Thyroid gland (tissue), 4 donors: Measurements from ENCODE around the gene TAF13. TPM values are rescaled to one million over a fixed set of nuclear protein-coding genes. Genes with fewer than 3 reads are reported as not detected.
A peak's percentile ranks its signal among the peaks of the same experiment; 100 is the strongest.

Experiments used
- DNase-seq, 2 donors: peaks; one replicate each; pipeline ENCODE4 v3.0.0-alpha.2; 2019
- H3K27ac ChIP-seq, 3 donors: fragments of 200-600 bp; sonication (generic); 1 replicate in 2 of 3; 2 replicates in 1 of 3; pipeline ENCODE4 v1.5.1; 2016 to 2019; ENCODE audit warnings: mild to moderate bottlenecking in 1 of 3, moderate library complexity in 1 of 3
- H3K27me3 ChIP-seq: fragments of 200-600 bp; sonication (generic); one replicate; pipeline ENCODE4 v1.5.1; 2019
- H3K36me3 ChIP-seq, 2 donors: fragments of 200-600 bp; sonication (generic); one replicate each; pipeline ENCODE4 v1.5.1; 2016 to 2019
- H3K4me1 ChIP-seq, 2 donors: fragments of 200-600 bp; sonication (generic); one replicate each; pipeline ENCODE4 v1.5.1; 2017 to 2019
- H3K4me3 ChIP-seq, 3 donors: fragments of 200-600 bp; sonication (generic); replicated peaks in 1 of 3; 1 replicate in 2 of 3; 2 replicates in 1 of 3; pipeline ENCODE4 v1.5.1; 2016; ENCODE audit warnings: mild to moderate bottlenecking in 1 of 3
- H3K9me3 ChIP-seq: fragments of 200-600 bp; sonication (generic); one replicate; pipeline ENCODE4 v1.5.1; 2017
- CTCF ChIP-seq, 6 experiments: fragments of 200-600 bp in 3 of 6; fragments of 450-650 bp in 3 of 6; sonication (generic) in 3 of 6; IDR thresholded peaks; one replicate each; pipeline ENCODE4 v1.5.1; 2016 to 2019; ENCODE audit warnings: antibody characterized with exemption in 6 of 6, mild to moderate bottlenecking in 2 of 6, inconsistent platforms in 1 of 6, moderate library complexity in 1 of 6
- POLR2A ChIP-seq, 2 donors: fragments of 450-650 bp; IDR thresholded peaks; one replicate each; pipeline ENCODE4 v1.6.1; 2017; ENCODE audit warnings: antibody characterized with exemption in 2 of 2, mild to moderate bottlenecking in 2 of 2, moderate library complexity in 1 of 2
- WGBS, 2 donors: methylation state at CpG; one replicate each; pipeline ENCODE4 v1.1.5; 2017; 5-methylcytosine and 5-hydroxymethylcytosine counted together
- intact Hi-C: fragments of 100-400 bp; cut with DNase I; formaldehyde crosslinking; loops from one replicate; pipeline ENCODE4 v1.15.1; 2023
- total RNA-seq, 4 donors: library from RNA; depleted of rRNA; stranded (reverse); fragments of >200 nt; gene quantifications; one replicate each; pipeline ENCODE4 v1.2.3, GENCODE V29; 2016

TAF13 gene
- total RNA-seq, 4 donors from 2014 or later, result 25.6 to 47.1 (median 43.9) TPM

- DNase-seq, result peak; percentile 69 to 79
- Histone ChIP-seq H3K27me3 (no peaks in the 10 kb centered on the region), H3K27ac (peak overlapping the region; percentile 91 to 97 (median 94)), H3K4me1 (peaks cover 19 to 23% of the 10 kb centered on the region in 2 donors), H3K36me3 (peaks cover 8 to 16% of the 10 kb centered on the region in 2 donors), H3K4me3 (peak overlapping the region in 1 of 3 donors; percentile 58), H3K9me3 (no peaks in the 10 kb centered on the region)
- TF ChIP-seq CTCF (IDR thresholded peaks at IDR 0.05), result peak in 4 of 6 experiments; percentile 32 to 66 (median 50)
- TF ChIP-seq POLR2A (IDR thresholded peaks at IDR 0.05), result no peak
- WGBS, 2 donors, result 61 to 67% methylated on average over 31 of the region's 31 CpGs
- intact Hi-C loops, result no loop called here
These were observed 13.6 kb upstream of the TAF13 start for GRCh38 chr1:109089242-109090015.

GRCh38 chr1:109084563-109085517, 9.0 kb upstream of the TAF13 start:
- 73 to 74% methylated on average over 13 of the region's 13 CpGs for WGBS, 2 donors

GRCh38 chr1:109083923-109084322, 8.1 kb upstream of the TAF13 start:
- H3K27me3 ChIP-seq, result no peaks in the 10 kb centered on the region
- 60 to 72% methylated on average over 1 of the region's 1 CpG for WGBS, 2 donors
- no peak overlapping the region for H3K4me3 ChIP-seq
- TF ChIP-seq POLR2A (IDR thresholded peaks at IDR 0.05) (no peak), CTCF (IDR thresholded peaks at IDR 0.05) (no peak)
- intact Hi-C loops, result no loop called here
- no peak overlapping the region for H3K27ac ChIP-seq
- H3K9me3 ChIP-seq, result no peaks in the 10 kb centered on the region
- H3K36me3 ChIP-seq, result no peaks in the 10 kb centered on the region
- H3K4me1 ChIP-seq, result no peaks in the 10 kb centered on the region
- DNase-seq, result no peak

More at GRCh38 chr1:109084563-109085517, 9.0 kb upstream of the TAF13 start:
- H3K4me1 ChIP-seq, result peaks cover 0 to 5% of the 10 kb centered on the region in 2 donors
- H3K27ac ChIP-seq, result no peak overlapping the region
- no peaks in the 10 kb centered on the region for H3K36me3 ChIP-seq
- no peaks in the 10 kb centered on the region for H3K27me3 ChIP-seq
- H3K9me3 ChIP-seq, result no peaks in the 10 kb centered on the region
- DNase-seq, result no peak
- TF ChIP-seq CTCF (IDR thresholded peaks at IDR 0.05) (no peak), POLR2A (IDR thresholded peaks at IDR 0.05) (no peak)
- intact Hi-C loops, result no loop called here
- no peak overlapping the region for H3K4me3 ChIP-seq

- Histone ChIP-seq H3K27ac (no peak overlapping the region), H3K27me3 (no peaks in the 10 kb centered on the region), H3K4me3 (no peak overlapping the region), H3K36me3 (no peaks in the 10 kb centered on the region), H3K9me3 (no peaks in the 10 kb centered on the region), H3K4me1 (no peaks in the 10 kb centered on the region)
- 86 to 88% methylated on average over 3 of the region's 3 CpGs for WGBS, 2 donors
- DNase-seq, result no peak
- TF ChIP-seq POLR2A (IDR thresholded peaks at IDR 0.05) (no peak), CTCF (IDR thresholded peaks at IDR 0.05) (no peak)
- intact Hi-C loops, result no loop called here
These were observed 7.7 kb upstream of the TAF13 start for GRCh38 chr1:109083501-109083900.
